ENCODE results near the gene PARP3. TPM values are rescaled to one million over a fixed set of nuclear protein-coding genes. Genes with fewer than 3 reads are reported as not detected.

Gene PARP3
- total and polyA plus RNA-seq, 2 experiments from 2014 or later = 17.3 to 26.6 TPM

- Histone ChIP-seq H3K36me3 (no peaks in the 10 kb centered on the region), H3K27me3 (peaks cover 24% of the 10 kb centered on the region), H3K27ac (no peak overlapping the region), H3K4me3 (no peak overlapping the region), H3K4me1 (ENCODE audit: low read depth) (peaks cover 13% of the 10 kb centered on the region), H3K9me3 (ENCODE audit: low read depth) (no peaks in the 10 kb centered on the region)
- TF ChIP-seq, protein P1, sequence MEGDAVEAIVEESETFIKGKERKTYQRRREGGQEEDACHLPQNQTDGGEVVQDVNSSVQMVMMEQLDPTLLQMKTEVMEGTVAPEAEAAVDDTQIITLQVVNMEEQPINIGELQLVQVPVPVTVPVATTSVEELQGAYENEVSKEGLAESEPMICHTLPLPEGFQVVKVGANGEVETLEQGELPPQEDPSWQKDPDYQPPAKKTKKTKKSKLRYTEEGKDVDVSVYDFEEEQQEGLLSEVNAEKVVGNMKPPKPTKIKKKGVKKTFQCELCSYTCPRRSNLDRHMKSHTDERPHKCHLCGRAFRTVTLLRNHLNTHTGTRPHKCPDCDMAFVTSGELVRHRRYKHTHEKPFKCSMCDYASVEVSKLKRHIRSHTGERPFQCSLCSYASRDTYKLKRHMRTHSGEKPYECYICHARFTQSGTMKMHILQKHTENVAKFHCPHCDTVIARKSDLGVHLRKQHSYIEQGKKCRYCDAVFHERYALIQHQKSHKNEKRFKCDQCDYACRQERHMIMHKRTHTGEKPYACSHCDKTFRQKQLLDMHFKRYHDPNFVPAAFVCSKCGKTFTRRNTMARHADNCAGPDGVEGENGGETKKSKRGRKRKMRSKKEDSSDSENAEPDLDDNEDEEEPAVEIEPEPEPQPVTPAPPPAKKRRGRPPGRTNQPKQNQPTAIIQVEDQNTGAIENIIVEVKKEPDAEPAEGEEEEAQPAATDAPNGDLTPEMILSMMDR (IDR thresholded peaks at IDR 0.05; ENCODE audit: low read depth, low read length) = no peak
- no peak for DNase-seq (ENCODE audit: low read depth in 1 of 2, low spot score in 1 of 2)
Measured at GRCh38 chr3:51957520-51958205, 15.5 kb downstream of the PARP3 start.

GRCh38 chr3:51958603-51959521, 16.7 kb downstream of the PARP3 start:
- no peak for DNase-seq (ENCODE audit: low read depth in 1 of 2, low spot score in 1 of 2)
- Histone ChIP-seq H3K27me3 (peaks cover 20% of the 10 kb centered on the region), H3K36me3 (no peaks in the 10 kb centered on the region), H3K9me3 (ENCODE audit: low read depth) (no peaks in the 10 kb centered on the region), H3K27ac (no peak overlapping the region), H3K4me1 (ENCODE audit: low read depth) (peaks cover 9% of the 10 kb centered on the region), H3K4me3 (no peak overlapping the region)
- TF ChIP-seq, protein P1 (IDR thresholded peaks at IDR 0.05; ENCODE audit: low read depth, low read length) = no peak

GRCh38 chr3:51959651-51960050, 17.5 kb downstream of the PARP3 start:
- no peak overlapping the region for H3K27ac ChIP-seq
- H3K4me3 ChIP-seq = no peak overlapping the region
- no peaks in the 10 kb centered on the region for H3K36me3 ChIP-seq
- DNase-seq (ENCODE audit: low read depth in 1 of 2, low spot score in 1 of 2) = no peak
- H3K27me3 ChIP-seq = peaks cover 12% of the 10 kb centered on the region
- TF ChIP-seq, protein P1 (IDR thresholded peaks at IDR 0.05; ENCODE audit: low read depth, low read length) = no peak
- H3K4me1 ChIP-seq (ENCODE audit: low read depth) = peaks cover 17% of the 10 kb centered on the region
- H3K9me3 ChIP-seq (ENCODE audit: low read depth) = no peaks in the 10 kb centered on the region

- DNase-seq (ENCODE audit: low read depth in 1 of 2, low spot score in 1 of 2) = no peak
- H3K4me3 ChIP-seq = no peak overlapping the region
- no peaks in the 10 kb centered on the region for H3K9me3 ChIP-seq (ENCODE audit: low read depth)
- H3K27me3 ChIP-seq = peaks cover 5% of the 10 kb centered on the region
- peaks cover 17% of the 10 kb centered on the region for H3K4me1 ChIP-seq (ENCODE audit: low read depth)
- TF ChIP-seq, protein P1 (IDR thresholded peaks at IDR 0.05; ENCODE audit: low read depth, low read length) = no peak
- no peak overlapping the region for H3K27ac ChIP-seq
- no peaks in the 10 kb centered on the region for H3K36me3 ChIP-seq
Measured at GRCh38 chr3:51960386-51960785, 18.2 kb downstream of the PARP3 start.

- Histone ChIP-seq H3K27ac (no peak overlapping the region), H3K4me1 (ENCODE audit: low read depth) (peaks cover 17% of the 10 kb centered on the region), H3K4me3 (no peak overlapping the region), H3K36me3 (no peaks in the 10 kb centered on the region), H3K27me3 (no peaks in the 10 kb centered on the region), H3K9me3 (ENCODE audit: low read depth) (no peaks in the 10 kb centered on the region)
- TF ChIP-seq, protein P1 (IDR thresholded peaks at IDR 0.05; ENCODE audit: low read depth, low read length) = no peak
- no peak for DNase-seq (ENCODE audit: low read depth in 1 of 2, low spot score in 1 of 2)
Measured at GRCh38 chr3:51961011-51961410, 18.8 kb downstream of the PARP3 start.

Measured in cardiac muscle cell (in vitro differentiated cells and primary cell).